Nephron progenitor cell (in vitro differentiated cells): Measurements from ENCODE around the gene PPP4R3A.

Source experiments
- DNase-seq: peaks from one replicate; pipeline ENCODE4 v3.0.0; 2021
- H3K27ac Mint-ChIP-seq: 2 replicates; pipeline ENCODE4 v1.8.0; 2021; ENCODE audit warnings: mild to moderate bottlenecking, moderate library complexity, mixed read lengths
- H3K27me3 Mint-ChIP-seq: 2 replicates; pipeline ENCODE4 v1.8.0; 2021; ENCODE audit warnings: mild to moderate bottlenecking, low read depth, mixed read lengths; ENCODE audit not compliant: poor library complexity
- H3K36me3 Mint-ChIP-seq: 2 replicates; pipeline ENCODE4 v1.8.0; 2021; ENCODE audit warnings: low read depth, mixed read lengths
- H3K4me1 Mint-ChIP-seq: 2 replicates; pipeline ENCODE4 v1.8.0; 2021; ENCODE audit warnings: mixed read lengths
- H3K4me3 Mint-ChIP-seq: 2 replicates; pipeline ENCODE4 v1.8.0; 2021; ENCODE audit warnings: mild to moderate bottlenecking, moderate library complexity, mixed read lengths
- H3K9me3 Mint-ChIP-seq: 2 replicates; pipeline ENCODE4 v1.8.0; 2021; ENCODE audit warnings: mild to moderate bottlenecking, moderate library complexity, mixed read lengths
- CTCF ChIP-seq: fragments of 200-600 bp; sonication (generic); IDR thresholded peaks from 2 replicates; pipeline ENCODE4 v1.5.0; 2021; ENCODE audit warnings: antibody characterized with exemption

The PPP4R3A gene

GRCh38 chr14:91424813-91425530 is 85.1 kb downstream of the PPP4R3A start:
- Mint-ChIP-seq H3K27me3 (peaks cover 8% of the 10 kb centered on the region), H3K27ac (no peak overlapping the region)
- no peak for DNase-seq

DNA sequence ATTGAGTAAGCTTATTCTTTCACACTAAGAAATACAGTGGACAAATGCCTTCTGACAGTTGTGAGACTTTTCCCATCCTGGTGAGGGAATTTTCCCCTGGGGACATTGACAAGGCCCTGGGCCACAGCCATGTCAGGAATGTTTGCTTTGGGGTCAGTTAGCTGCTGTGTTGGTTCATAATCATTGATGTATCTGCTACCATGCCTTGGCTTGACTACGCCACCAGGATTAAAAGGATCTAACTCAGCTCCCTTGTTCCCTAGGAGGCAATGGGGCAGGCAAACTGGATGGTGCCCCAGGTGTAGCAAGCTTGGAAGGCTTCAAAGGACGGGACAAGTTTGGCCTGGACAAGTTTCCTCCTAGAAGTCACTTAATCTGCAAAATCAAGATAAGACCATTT is 89.4 kb downstream of the PPP4R3A start:
- H3K4me1 Mint-ChIP-seq: peaks cover 31% of the 10 kb centered on the region
- TF ChIP-seq CTCF: no peak
- peaks cover 6% of the 10 kb centered on the region for H3K36me3 Mint-ChIP-seq
- no peak for DNase-seq
- peaks cover 3% of the 10 kb centered on the region for H3K27me3 Mint-ChIP-seq
- peaks cover 17% of the 10 kb centered on the region for H3K9me3 Mint-ChIP-seq
- H3K4me3 Mint-ChIP-seq: no peak overlapping the region
- no peak overlapping the region for H3K27ac Mint-ChIP-seq

More at GRCh38 chr14:91424813-91425530, 85.1 kb downstream of the PPP4R3A start:
- H3K4me3 Mint-ChIP-seq: no peak overlapping the region
- H3K36me3 Mint-ChIP-seq: peaks cover 6% of the 10 kb centered on the region
- no peak for TF ChIP-seq CTCF
- H3K9me3 Mint-ChIP-seq: peaks cover 22% of the 10 kb centered on the region
- H3K4me1 Mint-ChIP-seq: peaks cover 10% of the 10 kb centered on the region

DNA sequence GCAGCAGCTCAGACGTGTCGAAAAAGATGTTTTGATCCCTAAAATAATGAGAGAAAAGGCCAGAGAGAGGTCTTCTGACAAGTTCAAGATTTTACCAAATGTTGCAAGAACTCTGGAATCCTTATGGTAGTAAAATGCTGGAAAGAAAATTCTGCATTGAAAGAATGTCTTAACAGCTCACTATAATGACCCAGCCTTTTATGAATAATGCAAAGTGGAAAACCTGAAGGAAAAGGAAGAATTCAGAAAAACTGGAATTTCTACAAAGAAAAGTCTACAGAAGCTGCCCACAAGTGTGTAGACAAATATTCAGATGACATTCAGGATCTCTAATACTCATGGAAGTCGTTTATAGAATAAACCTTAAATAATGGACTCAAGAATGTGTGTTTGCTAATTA is 90.7 kb downstream of the PPP4R3A start:
- peaks cover 6% of the 10 kb centered on the region for H3K9me3 Mint-ChIP-seq
- no peak for DNase-seq
- H3K36me3 Mint-ChIP-seq: peaks cover 8% of the 10 kb centered on the region
- H3K27ac Mint-ChIP-seq: no peak overlapping the region
- H3K27me3 Mint-ChIP-seq: no peaks in the 10 kb centered on the region
- no peak for TF ChIP-seq CTCF
- peaks cover 43% of the 10 kb centered on the region for H3K4me1 Mint-ChIP-seq
- no peak overlapping the region for H3K4me3 Mint-ChIP-seq

GRCh38 chr14:91419044-91419397 is 91.1 kb downstream of the PPP4R3A start:
- Mint-ChIP-seq H3K4me3 (peak overlapping the region; percentile 34), H3K27ac (no peak overlapping the region), H3K36me3 (peaks cover 10% of the 10 kb centered on the region), H3K4me1 (peaks cover 46% of the 10 kb centered on the region), H3K9me3 (peaks cover 2% of the 10 kb centered on the region), H3K27me3 (peaks cover under 1% of the 10 kb centered on the region)
- DNase-seq: no peak
- peak; percentile 14 for TF ChIP-seq CTCF

- Mint-ChIP-seq H3K36me3 (peaks cover 16% of the 10 kb centered on the region), H3K4me3 (peak overlapping the region; percentile 34), H3K4me1 (peaks cover 51% of the 10 kb centered on the region), H3K27ac (no peak overlapping the region), H3K27me3 (peaks cover 5% of the 10 kb centered on the region), H3K9me3 (no peaks in the 10 kb centered on the region)
- peak; percentile 94 for TF ChIP-seq CTCF
- DNase-seq: peak; percentile 87
Observed at GRCh38 chr14:91418387-91419043, 91.6 kb downstream of the PPP4R3A start.

DNA sequence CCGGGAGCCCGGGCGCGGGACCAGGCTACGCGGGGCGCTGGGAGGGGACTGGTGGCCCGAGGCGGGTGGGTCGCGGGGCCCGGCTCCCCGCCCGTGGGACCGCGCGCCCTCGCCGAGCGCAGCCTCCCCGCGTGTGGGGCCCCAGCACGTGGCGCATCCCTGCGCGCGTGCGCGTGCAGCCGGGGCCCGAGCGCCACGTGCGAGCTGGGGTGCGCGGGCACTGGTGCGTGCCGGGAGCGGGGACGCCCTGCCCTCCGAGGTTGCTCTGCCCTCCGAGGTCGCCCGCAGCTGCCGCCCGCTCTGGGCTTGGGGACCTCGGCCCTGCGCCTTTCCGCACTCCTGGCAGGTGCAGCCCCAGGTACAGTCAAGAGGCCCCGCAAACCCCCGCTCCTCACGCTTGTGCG is 92.1 kb downstream of the PPP4R3A start:
- Mint-ChIP-seq H3K36me3 (peaks cover 20% of the 10 kb centered on the region), H3K27ac (no peak overlapping the region), H3K4me1 (peaks cover 55% of the 10 kb centered on the region), H3K4me3 (peak overlapping the region; percentile 34), H3K27me3 (peaks cover 5% of the 10 kb centered on the region), H3K9me3 (no peaks in the 10 kb centered on the region)
- no peak for TF ChIP-seq CTCF
- peak; percentile 64 for DNase-seq
